Articular chondrocyte of knee joint (primary cell): ENCODE data around the gene CHFR. TPM values are rescaled to one million over a fixed set of nuclear protein-coding genes. Genes with fewer than 3 reads are reported as not detected.

ENCODE experiments used
- total RNA-seq: library from RNA; depleted of rRNA; stranded (reverse); fragments of >200 nt; gene quantifications from 2 replicates; pipeline ENCODE4 v1.2.3, GENCODE V29; 2012

Gene CHFR, protein sequence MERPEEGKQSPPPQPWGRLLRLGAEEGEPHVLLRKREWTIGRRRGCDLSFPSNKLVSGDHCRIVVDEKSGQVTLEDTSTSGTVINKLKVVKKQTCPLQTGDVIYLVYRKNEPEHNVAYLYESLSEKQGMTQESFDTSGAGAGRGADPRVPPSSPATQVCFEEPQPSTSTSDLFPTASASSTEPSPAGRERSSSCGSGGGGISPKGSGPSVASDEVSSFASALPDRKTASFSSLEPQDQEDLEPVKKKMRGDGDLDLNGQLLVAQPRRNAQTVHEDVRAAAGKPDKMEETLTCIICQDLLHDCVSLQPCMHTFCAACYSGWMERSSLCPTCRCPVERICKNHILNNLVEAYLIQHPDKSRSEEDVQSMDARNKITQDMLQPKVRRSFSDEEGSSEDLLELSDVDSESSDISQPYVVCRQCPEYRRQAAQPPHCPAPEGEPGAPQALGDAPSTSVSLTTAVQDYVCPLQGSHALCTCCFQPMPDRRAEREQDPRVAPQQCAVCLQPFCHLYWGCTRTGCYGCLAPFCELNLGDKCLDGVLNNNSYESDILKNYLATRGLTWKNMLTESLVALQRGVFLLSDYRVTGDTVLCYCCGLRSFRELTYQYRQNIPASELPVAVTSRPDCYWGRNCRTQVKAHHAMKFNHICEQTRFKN
- total RNA-seq, result 24.8 and 31.2 TPM in 2 replicates

DNA sequence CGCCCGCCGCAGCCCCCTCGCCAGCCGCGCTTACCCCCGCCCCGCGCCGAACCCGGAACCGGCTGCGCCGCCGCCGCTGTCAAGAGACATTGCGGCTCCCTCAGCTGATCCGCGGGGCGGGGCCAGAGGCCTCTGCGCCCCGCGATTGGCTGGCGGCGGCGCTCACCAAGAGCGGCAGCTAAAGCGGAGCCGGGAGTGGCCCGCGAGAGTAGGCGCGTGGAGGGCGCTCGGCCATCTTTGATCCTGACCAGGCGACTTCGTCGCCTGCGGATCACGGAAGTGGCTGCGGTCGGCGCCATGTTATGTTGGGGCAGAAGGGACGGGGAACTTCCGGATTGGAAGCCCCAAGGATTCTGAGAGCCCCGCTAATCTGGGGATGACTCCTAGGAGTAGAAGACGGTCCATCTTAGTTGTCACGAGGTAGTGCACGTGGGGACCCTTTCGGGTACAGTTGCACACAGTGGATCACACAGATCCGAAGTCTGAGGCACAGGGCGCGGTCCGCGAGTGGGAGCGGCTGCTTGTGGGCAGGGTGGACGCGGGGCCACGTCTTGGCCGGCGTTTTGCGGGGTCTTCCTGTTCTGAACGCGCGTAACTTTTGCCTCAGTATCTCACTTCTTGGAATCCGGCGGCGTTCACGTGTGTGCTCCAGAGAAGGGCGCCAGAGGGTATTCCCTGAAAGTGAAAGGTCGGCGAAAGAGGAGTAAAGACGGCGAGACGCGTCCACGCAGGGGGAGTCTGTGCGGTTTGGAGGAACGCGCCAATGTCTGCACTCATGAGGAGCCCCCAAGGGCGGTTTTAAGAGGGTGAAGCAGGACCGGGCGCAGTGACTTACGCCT lies at the start of gene CHFR:
CHFR (minus strand) TSS at position 93 of the 839 bp plus-strand sequence. CDS start 277 bp downstream, outside the sequence.

DNA sequence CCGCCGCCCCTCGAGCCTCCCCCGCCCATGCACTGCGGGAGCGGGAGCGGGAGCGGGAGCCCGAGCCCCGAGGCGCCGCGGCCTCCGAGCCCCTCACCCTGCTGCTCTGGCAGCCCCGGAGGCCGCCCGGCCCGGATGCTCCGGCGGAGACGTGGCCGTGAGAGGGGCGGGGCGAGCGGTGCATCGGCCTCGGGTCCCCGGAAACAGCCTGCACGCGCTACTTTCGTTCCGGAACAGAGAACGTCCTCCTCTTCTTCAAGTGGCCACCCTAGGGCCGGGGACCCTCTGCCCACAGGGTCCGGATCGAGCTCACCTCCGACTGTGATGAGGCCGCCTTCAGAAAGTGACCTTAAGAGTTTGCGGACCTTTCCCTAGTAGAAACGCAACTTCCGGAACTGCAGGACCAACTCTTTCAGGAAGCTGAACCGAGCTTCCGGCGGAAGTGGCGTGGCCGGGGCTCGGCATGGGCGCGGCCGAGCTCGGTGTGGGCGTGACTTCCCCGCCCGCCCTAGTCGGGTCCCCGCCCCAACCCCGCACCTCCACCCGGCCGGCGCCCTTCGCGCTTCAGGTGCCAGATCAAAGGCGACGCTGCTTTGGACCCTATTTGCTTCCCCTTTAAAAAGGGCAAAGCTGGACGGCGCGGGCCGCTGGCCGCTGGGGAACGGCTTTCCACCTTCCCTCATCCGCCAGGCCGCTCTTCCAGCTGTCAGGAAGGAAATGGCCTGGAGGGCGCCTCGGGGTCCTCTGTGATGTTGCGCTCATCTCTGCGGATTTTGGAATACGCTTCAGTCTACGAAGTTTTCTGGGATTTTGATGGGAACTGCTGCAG lies 58.5 kb downstream of the CHFR start, which contains the start of gene GOLGA3:
GOLGA3 (minus strand) TSS at position 164 of the 829 bp plus-strand sequence. CDS start 6,741 bp downstream, outside the sequence.

Other genes starting within 250 kb of the CHFR start
- gene POLE, start 200.3 kb downstream of the CHFR start, total RNA-seq, result 14.7 and 22.5 TPM in 2 replicates
- 15.2 and 15.4 TPM in 2 replicates for gene PXMP2, start 200.0 kb downstream of the CHFR start, total RNA-seq
- 18.6 and 20.1 TPM in 2 replicates for gene PGAM5, start 176.8 kb downstream of the CHFR start, total RNA-seq
- gene ANKLE2, start 125.8 kb downstream of the CHFR start, total RNA-seq, result 67.7 and 70.7 TPM in 2 replicates
- 96.7 and 97.0 TPM in 2 replicates for gene GOLGA3, start 58.7 kb downstream of the CHFR start, total RNA-seq
- gene ZNF605, start 68.7 kb upstream of the CHFR start, total RNA-seq, result 15.7 and 22.5 TPM in 2 replicates
- gene ZNF26, start 98.8 kb upstream of the CHFR start, total RNA-seq, result 11.3 and 14.2 TPM in 2 replicates
- 28.5 and 39.2 TPM in 2 replicates for gene ZNF84, start 149.9 kb upstream of the CHFR start, total RNA-seq
- gene ZNF140, start 193.3 kb upstream of the CHFR start, total RNA-seq, result 22.6 and 30.3 TPM in 2 replicates
- 2.1 TPM in 2 replicates for gene ZNF891, start 242.7 kb upstream of the CHFR start, total RNA-seq
- 9.8 and 10.2 TPM in 2 replicates for gene ZNF10, start 243.0 kb upstream of the CHFR start, total RNA-seq